ENCODE measurements around the gene MOB3A. TPM values are rescaled to one million over a fixed set of nuclear protein-coding genes. Genes with fewer than 3 reads are reported as not detected.
"Not testable (repeated sequence)": the region's sequence is repeated elsewhere in the genome, so short reads cannot be mapped to it uniquely, and the experiment has no call there.

The MOB3A gene
- total RNA-seq, 1 donor from 2014 or later, result 88.5 TPM

DNA sequence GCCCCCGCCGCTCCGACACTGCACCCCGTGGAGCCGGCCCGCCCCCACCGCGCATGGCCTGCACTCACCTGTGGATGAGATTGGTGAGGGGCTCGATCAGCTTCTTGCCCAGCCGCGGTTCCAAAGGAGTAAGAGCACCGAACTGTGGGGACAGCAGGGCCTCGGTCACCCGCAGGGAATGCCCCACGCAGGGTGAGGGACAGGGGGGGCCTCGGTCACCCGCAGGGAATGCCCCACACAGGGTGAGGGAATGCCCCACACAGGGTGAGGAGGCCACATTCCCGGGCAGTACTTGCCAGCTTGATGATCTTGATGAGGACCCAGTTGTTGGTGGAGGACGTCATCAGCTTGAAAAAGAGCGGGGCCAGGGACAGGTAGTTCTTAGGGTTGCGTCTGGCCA is 32.9 kb upstream of the MOB3A start:
- no peak overlapping the region for H3K27ac Mint-ChIP-seq (ENCODE audit: unreplicated experiment)
- no peak for TF ChIP-seq CTCF (IDR thresholded peaks at IDR 0.05; ENCODE audit: unreplicated experiment)
- DNase-seq (ENCODE audit: low spot score), result no peak
- H3K4me1 Mint-ChIP-seq (ENCODE audit: unreplicated experiment), result no peaks in the 10 kb centered on the region
- no peak overlapping the region for H3K4me3 Mint-ChIP-seq (ENCODE audit: unreplicated experiment)
- H3K27me3 Mint-ChIP-seq (ENCODE audit: unreplicated experiment), result peaks cover 4% of the 10 kb centered on the region
- H3K36me3 Mint-ChIP-seq (ENCODE audit: low read depth, unreplicated experiment), result peaks cover 9% of the 10 kb centered on the region
- H3K9me3 Mint-ChIP-seq (ENCODE audit: unreplicated experiment), result no peaks in the 10 kb centered on the region

DNA sequence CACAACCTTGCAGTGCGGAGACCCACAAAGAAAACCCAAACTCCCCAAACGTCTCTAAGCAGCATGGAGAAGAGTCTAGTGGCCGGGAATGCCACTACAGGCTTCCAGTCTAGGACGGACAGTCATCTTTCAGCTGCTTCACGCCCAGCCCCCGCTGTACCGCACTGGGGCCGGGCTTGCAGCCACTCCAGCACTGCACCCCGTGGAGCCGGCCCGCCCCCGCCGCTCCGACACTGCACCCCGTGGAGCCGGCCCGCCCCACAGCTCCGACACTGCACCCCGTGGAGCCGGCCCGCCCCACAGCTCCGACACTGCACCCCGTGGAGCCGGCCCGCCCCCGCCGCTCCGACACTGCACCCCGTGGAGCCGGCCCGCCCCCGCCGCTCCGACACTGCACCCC is 32.1 kb upstream of the MOB3A start:
- H3K4me3 Mint-ChIP-seq (ENCODE audit: unreplicated experiment); H3K27ac Mint-ChIP-seq (ENCODE audit: unreplicated experiment); H3K36me3 Mint-ChIP-seq (ENCODE audit: low read depth, unreplicated experiment); DNase-seq (ENCODE audit: low spot score); H3K4me1 Mint-ChIP-seq (ENCODE audit: unreplicated experiment); H3K27me3 Mint-ChIP-seq (ENCODE audit: unreplicated experiment); H3K9me3 Mint-ChIP-seq (ENCODE audit: unreplicated experiment): not testable (repeated sequence)

- no peak for DNase-seq (ENCODE audit: low spot score)
- H3K4me3 Mint-ChIP-seq (ENCODE audit: unreplicated experiment), result no peak overlapping the region
- peaks cover 4% of the 10 kb centered on the region for H3K27me3 Mint-ChIP-seq (ENCODE audit: unreplicated experiment)
- no peak for TF ChIP-seq CTCF (IDR thresholded peaks at IDR 0.05; ENCODE audit: unreplicated experiment)
- no peak overlapping the region for H3K27ac Mint-ChIP-seq (ENCODE audit: unreplicated experiment)
- H3K4me1 Mint-ChIP-seq (ENCODE audit: unreplicated experiment), result no peaks in the 10 kb centered on the region
- H3K9me3 Mint-ChIP-seq (ENCODE audit: unreplicated experiment), result no peaks in the 10 kb centered on the region
- peaks cover 5% of the 10 kb centered on the region for H3K36me3 Mint-ChIP-seq (ENCODE audit: low read depth, unreplicated experiment)
Measured at GRCh38 chr19:2127758-2128157, 31.6 kb upstream of the MOB3A start.

GRCh38 chr19:2126879-2127518 is 30.9 kb upstream of the MOB3A start:
- TF ChIP-seq CTCF (IDR thresholded peaks at IDR 0.05; ENCODE audit: unreplicated experiment), result no peak
- peaks cover 4% of the 10 kb centered on the region for H3K27me3 Mint-ChIP-seq (ENCODE audit: unreplicated experiment)
- H3K4me1 Mint-ChIP-seq (ENCODE audit: unreplicated experiment), result no peaks in the 10 kb centered on the region
- DNase-seq (ENCODE audit: low spot score), result no peak
- H3K27ac Mint-ChIP-seq (ENCODE audit: unreplicated experiment), result no peak overlapping the region
- no peaks in the 10 kb centered on the region for H3K36me3 Mint-ChIP-seq (ENCODE audit: low read depth, unreplicated experiment)
- no peak overlapping the region for H3K4me3 Mint-ChIP-seq (ENCODE audit: unreplicated experiment)
- H3K9me3 Mint-ChIP-seq (ENCODE audit: unreplicated experiment), result no peaks in the 10 kb centered on the region

DNA sequence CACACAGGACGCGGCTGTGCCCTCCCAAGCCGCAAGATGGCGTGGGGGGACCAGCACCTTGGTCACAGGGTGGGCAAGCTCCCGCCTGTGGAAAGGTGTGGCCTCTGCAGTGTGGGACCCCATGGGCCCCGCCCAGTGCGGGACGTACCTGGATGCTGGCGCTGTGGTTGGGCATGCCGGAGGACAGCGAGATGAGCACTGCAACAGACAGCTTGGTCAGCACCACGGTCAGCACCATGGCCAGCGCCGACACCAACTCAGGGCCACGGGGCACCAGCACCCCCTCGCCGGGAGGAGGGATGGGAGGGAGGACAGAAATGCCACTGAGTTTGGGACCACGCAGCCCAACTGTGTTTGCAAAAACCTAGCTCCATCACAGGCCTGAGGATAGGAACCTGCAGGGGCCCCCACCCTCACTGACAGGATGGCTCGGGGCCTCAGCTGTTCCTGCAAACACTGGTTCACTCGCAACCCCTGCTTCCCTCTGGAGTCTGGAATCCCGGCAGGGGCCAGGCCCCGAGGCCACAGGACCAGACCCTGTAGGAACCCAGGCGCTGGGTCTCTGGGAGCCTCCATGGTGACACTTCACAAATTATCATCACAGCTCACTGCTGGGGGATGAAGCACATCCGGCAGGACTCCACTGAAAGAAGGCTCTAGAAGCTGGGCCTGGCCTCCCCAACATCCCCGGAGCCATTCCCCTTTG is 27.7 kb upstream of the MOB3A start:
- Mint-ChIP-seq H3K27ac (ENCODE audit: unreplicated experiment) (no peak overlapping the region), H3K4me1 (ENCODE audit: unreplicated experiment) (no peaks in the 10 kb centered on the region), H3K27me3 (ENCODE audit: unreplicated experiment) (peaks cover 5% of the 10 kb centered on the region), H3K4me3 (ENCODE audit: unreplicated experiment) (no peak overlapping the region), H3K36me3 (ENCODE audit: low read depth, unreplicated experiment) (peaks cover 9% of the 10 kb centered on the region), H3K9me3 (ENCODE audit: unreplicated experiment) (no peaks in the 10 kb centered on the region)
- TF ChIP-seq CTCF (IDR thresholded peaks at IDR 0.05; ENCODE audit: unreplicated experiment), result no peak
- DNase-seq (ENCODE audit: low spot score), result peak; percentile 41
